ENCODE results near the gene RAPGEF1. TPM values are rescaled to one million over a fixed set of nuclear protein-coding genes. Genes with fewer than 3 reads are reported as not detected.

Gene RAPGEF1
- total RNA-seq, 1 experiment from 2014 or later, result 55.6 TPM

DNA sequence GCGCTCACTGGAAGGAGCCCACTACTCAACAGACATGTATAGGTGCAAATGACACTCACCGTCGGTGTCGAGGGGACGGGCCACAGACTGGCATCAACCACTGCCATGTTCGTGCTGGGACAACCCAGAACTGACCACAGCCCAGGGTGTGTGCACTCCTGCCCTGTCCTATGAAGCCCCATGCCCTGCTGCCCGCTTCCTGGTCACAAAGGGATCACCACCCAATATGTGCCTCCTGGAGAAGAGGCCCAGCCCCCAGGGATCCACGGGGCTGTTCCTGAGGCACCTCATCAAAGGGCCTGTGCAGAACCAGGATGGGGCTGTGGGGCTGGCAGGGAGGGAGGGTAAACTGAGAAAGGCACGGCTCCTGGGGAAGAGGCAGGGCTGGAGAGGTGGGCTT, 151.5 kb downstream of the RAPGEF1 start:
- DNase-seq, result no peak
- Histone ChIP-seq H3K18ac (ENCODE audit: insufficient read length, low read depth, low read length) (no peak overlapping the region), H3T11ph (ENCODE audit: low read length) (no peak overlapping the region), H4K5ac (ENCODE audit: insufficient read length, low read depth, low read length) (no peak overlapping the region), H2AFZ (ENCODE audit: low read length) (no peak overlapping the region), H3K4me2 (ENCODE audit: insufficient read depth, insufficient read length, low read length) (no peak overlapping the region), H3K9ac (ENCODE audit: extremely low read depth, insufficient read length, low read length) (no peak overlapping the region), H2BK120ac (ENCODE audit: low read depth, low read length, poor library complexity, severe bottlenecking) (no peak overlapping the region), H2AK5ac (ENCODE audit: insufficient read length, low read length) (no peak overlapping the region), H4K8ac (replicated peaks; ENCODE audit: insufficient read length, low read depth, low read length) (no peak overlapping the region), H3K56ac (ENCODE audit: insufficient read length, low read depth, low read length) (no peak overlapping the region), H2BK12ac (ENCODE audit: insufficient read length, low read depth, low read length) (no peak overlapping the region), H3K9me3 (ENCODE audit: control insufficient read depth, low read depth, low read length) (no peaks in the 10 kb centered on the region), H3K79me2 (ENCODE audit: insufficient read depth, low read length) (no peaks in the 10 kb centered on the region), H3K27me3 (ENCODE audit: insufficient read depth, low read length) (no peaks in the 10 kb centered on the region), H2BK5ac (ENCODE audit: insufficient read length, low read length) (no peak overlapping the region), H2BK15ac (ENCODE audit: low read depth, low read length) (no peak overlapping the region), H3K14ac (ENCODE audit: insufficient read depth, low read length) (no peak overlapping the region), H3K23ac (ENCODE audit: insufficient read length, low read depth, low read length) (no peak overlapping the region), H4K91ac (ENCODE audit: insufficient read length, low read depth, low read length) (no peak overlapping the region), H3K23me2 (ENCODE audit: insufficient read length, low read depth, low read length, poor library complexity, severe bottlenecking) (no peaks in the 10 kb centered on the region), H3K27ac (ENCODE audit: insufficient read length, low read depth, low read length) (no peak overlapping the region), H2BK20ac (ENCODE audit: low read depth, low read length, poor library complexity, severe bottlenecking) (no peak overlapping the region), H3K4me1 (ENCODE audit: insufficient read depth, low read length) (no peaks in the 10 kb centered on the region), H3K4ac (ENCODE audit: low read depth, low read length) (no peak overlapping the region), H4K20me1 (ENCODE audit: control insufficient read depth, insufficient read depth, insufficient read length) (no peaks in the 10 kb centered on the region), H3K79me1 (ENCODE audit: insufficient read depth, low read depth, low read length, poor library complexity, severe bottlenecking) (no peaks in the 10 kb centered on the region)
- no peaks in the 10 kb centered on the region for H3K9me3 Mint-ChIP-seq
- no CpG with 5 or more reads among the region's 9 CpGs for WGBS (ENCODE audit: extremely low coverage, insufficient read length, low lambda C conversion rate)
- no peak overlapping the region for H3K4me3 Mint-ChIP-seq
- TF ChIP-seq, protein P1, sequence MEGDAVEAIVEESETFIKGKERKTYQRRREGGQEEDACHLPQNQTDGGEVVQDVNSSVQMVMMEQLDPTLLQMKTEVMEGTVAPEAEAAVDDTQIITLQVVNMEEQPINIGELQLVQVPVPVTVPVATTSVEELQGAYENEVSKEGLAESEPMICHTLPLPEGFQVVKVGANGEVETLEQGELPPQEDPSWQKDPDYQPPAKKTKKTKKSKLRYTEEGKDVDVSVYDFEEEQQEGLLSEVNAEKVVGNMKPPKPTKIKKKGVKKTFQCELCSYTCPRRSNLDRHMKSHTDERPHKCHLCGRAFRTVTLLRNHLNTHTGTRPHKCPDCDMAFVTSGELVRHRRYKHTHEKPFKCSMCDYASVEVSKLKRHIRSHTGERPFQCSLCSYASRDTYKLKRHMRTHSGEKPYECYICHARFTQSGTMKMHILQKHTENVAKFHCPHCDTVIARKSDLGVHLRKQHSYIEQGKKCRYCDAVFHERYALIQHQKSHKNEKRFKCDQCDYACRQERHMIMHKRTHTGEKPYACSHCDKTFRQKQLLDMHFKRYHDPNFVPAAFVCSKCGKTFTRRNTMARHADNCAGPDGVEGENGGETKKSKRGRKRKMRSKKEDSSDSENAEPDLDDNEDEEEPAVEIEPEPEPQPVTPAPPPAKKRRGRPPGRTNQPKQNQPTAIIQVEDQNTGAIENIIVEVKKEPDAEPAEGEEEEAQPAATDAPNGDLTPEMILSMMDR (conservative IDR thresholded peaks at IDR 0.05), result no peak
- H3K4me1 Mint-ChIP-seq, result peaks cover 0 to 2% of the 10 kb centered on the region in 2 experiments; a peak in 2 of 4 replicates
- H3K36me3 Mint-ChIP-seq (ENCODE audit: insufficient read depth in 1 of 3, low read depth in 3 of 3), result peaks cover 12 to 53% (median 25%) of the 10 kb centered on the region in 3 experiments; a peak in 6 of 7 replicates
- H3K27me3 Mint-ChIP-seq (ENCODE audit: low read depth), result no peaks in the 10 kb centered on the region
- H3K27ac Mint-ChIP-seq, result no peak overlapping the region; a peak in 1 of 7 replicates

Data from H9 (cell line).